IMR-90 (cell line): Measurements from ENCODE around the gene RELN. TPM values are rescaled to one million over a fixed set of nuclear protein-coding genes. Genes with fewer than 3 reads are reported as not detected.

Source experiments
- ATAC-seq: fragments of 200-7000 bp; cut with Tn5 transposase; 2 replicates; pipeline ENCODE4 v1.9.1; 2020; ENCODE audit warnings: low read depth, mild to moderate bottlenecking, moderate library complexity
- BruUV-seq: library from RNA; stranded (reverse); fragments of 400-500 nt; replicated peaks from 2 replicates; lab custom pipeline; 2021; lab: Mats Ljungman, UMichigan
- CTCF ChIA-PET: fragments of 300-600 bp; formaldehyde crosslinking; extraction: SDS; loops from one replicate; lab custom pipeline; 2021; ENCODE audit warnings: antibody characterized with exemption; lab: Yijun Ruan, JAX
- POLR2A ChIA-PET: fragments of 300-600 bp; sonication (Branson Sonifier 250); formaldehyde crosslinking; loops from one replicate; lab custom pipeline; 2022; ENCODE audit warnings: antibody characterized with exemption; ENCODE audit not compliant: unreplicated experiment; lab: Charles Lee
- DNase-seq: peaks from one replicate; pipeline ENCODE4 v3.0.0; 2013
- H2AFZ ChIP-seq: replicated peaks from 2 replicates; pipeline ENCODE3; 2013; ENCODE audit warnings: low read length, mild to moderate bottlenecking; ENCODE audit not compliant: poor library complexity
- H2AK5ac ChIP-seq: 2 replicates; pipeline ENCODE4 v1.6.1; 2013; ENCODE audit warnings: low read depth, low read length, inconsistent platforms
- H2AK9ac ChIP-seq: replicated peaks from 2 replicates; pipeline ENCODE3; 2013; ENCODE audit warnings: mild to moderate bottlenecking, low read depth, low read length, moderate library complexity; ENCODE audit not compliant: poor library complexity
- H2BK120ac ChIP-seq: 2 replicates; pipeline ENCODE4 v1.6.1; 2013; ENCODE audit warnings: low read depth, low read length, inconsistent platforms
- H2BK15ac ChIP-seq: 3 replicates; pipeline ENCODE4 v1.6.1; 2013; ENCODE audit warnings: low read depth, low read length, inconsistent platforms
- H2BK20ac ChIP-seq: 2 replicates; pipeline ENCODE4 v1.6.1; 2013; ENCODE audit warnings: low read depth, mild to moderate bottlenecking, inconsistent platforms, low read length, moderate library complexity
- H2BK5ac ChIP-seq: 2 replicates; pipeline ENCODE4 v1.6.1; 2013; ENCODE audit warnings: mild to moderate bottlenecking, low read depth, low read length, inconsistent platforms; ENCODE audit not compliant: poor library complexity, severe bottlenecking
- H3K14ac ChIP-seq: replicated peaks from 2 replicates; pipeline ENCODE4 v1.6.1; 2013; ENCODE audit warnings: low read depth, low read length, inconsistent platforms
- H3K18ac ChIP-seq: 2 replicates; pipeline ENCODE4 v1.6.1; 2013; ENCODE audit warnings: low read depth, low read length, control low read depth
- H3K23ac ChIP-seq: 2 replicates; pipeline ENCODE4 v1.6.1; 2013; ENCODE audit warnings: low read depth, low read length, inconsistent platforms
- H3K27ac ChIP-seq: 2 replicates; pipeline ENCODE4 v1.5.1; 2013; ENCODE audit warnings: mild to moderate bottlenecking, control low read depth, low read length; ENCODE audit not compliant: insufficient read depth
- H3K27me3 ChIP-seq: 2 replicates; pipeline ENCODE4 v1.6.1; 2013; ENCODE audit warnings: low read length; ENCODE audit not compliant: control insufficient read depth, insufficient read depth
- H3K36me3 ChIP-seq: 2 replicates; pipeline ENCODE4 v1.6.1; 2013; ENCODE audit warnings: low read length, mixed read lengths; ENCODE audit not compliant: control insufficient read depth, insufficient read depth
- H3K4ac ChIP-seq: 2 replicates; pipeline ENCODE4 v1.6.1; 2013; ENCODE audit warnings: low read depth, low read length, inconsistent platforms
- H3K4me1 ChIP-seq: 2 replicates; pipeline ENCODE4 v1.6.1; 2013; ENCODE audit warnings: low read length, mixed read lengths; ENCODE audit not compliant: control insufficient read depth, insufficient read depth
- H3K4me2 ChIP-seq: 2 replicates; pipeline ENCODE4 v1.6.1; 2013; ENCODE audit warnings: low read depth, mild to moderate bottlenecking, control low read depth, low read length, moderate library complexity
- H3K4me3 ChIP-seq: 2 replicates; pipeline ENCODE4 v1.5.1; 2013; ENCODE audit warnings: low read depth, mild to moderate bottlenecking, control low read depth, low read length, moderate library complexity; ENCODE audit not compliant: insufficient read depth
- H3K56ac ChIP-seq: 2 replicates; pipeline ENCODE4 v1.6.1; 2013; ENCODE audit warnings: low read length, inconsistent platforms; ENCODE audit not compliant: insufficient read depth; ENCODE audit errors: extremely low read depth
- H3K79me1 ChIP-seq, 2 experiments: 2 replicates each; pipeline ENCODE4 v1.6.1; 2013; ENCODE audit warnings: low read length in 2 of 2, inconsistent platforms in 1 of 2, low read depth in 1 of 2
- H3K9ac ChIP-seq: 2 replicates; pipeline ENCODE4 v1.6.1; 2013; ENCODE audit warnings: low read depth, low read length, control low read depth
- H3K9me1 ChIP-seq: 2 replicates; pipeline ENCODE4 v1.6.1; 2013; ENCODE audit warnings: low read length, inconsistent platforms; ENCODE audit not compliant: insufficient read depth
- H3K9me3 ChIP-seq: 2 replicates; pipeline ENCODE4 v1.6.1; 2013; ENCODE audit warnings: low read length; ENCODE audit not compliant: control insufficient read depth, insufficient read depth
- H4K20me1 ChIP-seq: 2 replicates; pipeline ENCODE4 v1.6.1; 2013; ENCODE audit warnings: low read length, inconsistent platforms; ENCODE audit not compliant: insufficient read depth
- H4K5ac ChIP-seq: 2 replicates; pipeline ENCODE4 v1.6.1; 2013; ENCODE audit warnings: mild to moderate bottlenecking, low read depth, low read length, control low read depth
- H4K8ac ChIP-seq, 2 experiments: 2 replicates each; pipeline ENCODE4 v1.6.1; 2013; ENCODE audit warnings: low read depth in 2 of 2, low read length in 2 of 2, control low read depth in 1 of 2, inconsistent platforms in 1 of 2
- H4K91ac ChIP-seq: 2 replicates; pipeline ENCODE4 v1.6.1; 2013; ENCODE audit warnings: low read depth, low read length, inconsistent platforms; ENCODE audit not compliant: insufficient read depth
- BHLHE40 ChIP-seq: fragments of 150-350 bp; IDR thresholded peaks from 2 replicates; pipeline ENCODE4 v1.6.1; 2016; ENCODE audit warnings: mild to moderate bottlenecking, low read depth, low read length
- CEBPB ChIP-seq: IDR thresholded peaks from 2 replicates; pipeline ENCODE4 v1.6.1; 2012; ENCODE audit warnings: low read depth, low read length, improper control_type of control experiment
- MXI1 ChIP-seq: IDR thresholded peaks from 2 replicates; pipeline ENCODE4 v1.6.1; 2012; ENCODE audit warnings: low read depth, mild to moderate bottlenecking, low read length, moderate library complexity, borderline replicate concordance
- NFE2L2 ChIP-seq: fragments of 150-350 bp; IDR thresholded peaks from 2 replicates; pipeline ENCODE4 v1.6.1; 2016; ENCODE audit warnings: low read depth, mild to moderate bottlenecking, low read length
- RAD21 ChIP-seq: IDR thresholded peaks from 2 replicates; pipeline ENCODE4 v1.6.1; 2012; ENCODE audit warnings: low read length, improper control_type of control experiment
- RCOR1 ChIP-seq: IDR thresholded peaks from 2 replicates; pipeline ENCODE4 v1.6.1; 2012; ENCODE audit warnings: mild to moderate bottlenecking, low read length, improper control_type of control experiment; ENCODE audit not compliant: insufficient replicate concordance
- RFX5 ChIP-seq: IDR thresholded peaks from 2 replicates; pipeline ENCODE4 v1.8.0; 2012; ENCODE audit warnings: low read depth, mild to moderate bottlenecking, low read length, moderate library complexity
- SMC3 ChIP-seq: fragments of 150-350 bp; IDR thresholded peaks from 2 replicates; pipeline ENCODE4 v1.6.1; 2016; ENCODE audit warnings: low read depth, mild to moderate bottlenecking, antibody characterized with exemption, low read length, moderate library complexity
- WGBS, 2 experiments: methylation state at CpG; one replicate each; pipeline versions ENCODE4 v1.1.5 to v1.1.7; 2013; ENCODE audit warnings: missing lambda C conversion rate in 2 of 2; ENCODE audit not compliant: insufficient read length in 1 of 2; ENCODE audit errors: extremely low coverage in 2 of 2; 5-methylcytosine and 5-hydroxymethylcytosine counted together
- dilution Hi-C: fragments of 300-500 bp; cut with HindIII; formaldehyde crosslinking; loops from one replicate; pipeline ENCODE4 v1.14.3; 2018; ENCODE audit warnings: low sequenced_read_pairs; ENCODE audit not compliant: unreplicated experiment
- in situ Hi-C: fragments of 300-500 bp; cut with MboI; formaldehyde crosslinking; loops from 3 replicates; pipeline ENCODE4 v1.14.3; 2019; ENCODE audit warnings: low sequenced_read_pairs, inconsistent platforms, mixed read lengths
- intact Hi-C: fragments of 100-400 bp; cut with micrococcal nuclease; formaldehyde crosslinking; loops from 2 replicates; pipeline ENCODE4 v1.10.0; 2022
- polyA plus RNA-seq, 3 experiments: library from polyadenylated mRNA; depleted of rRNA; stranded (reverse); fragments of >200 nt; gene quantifications; 2 replicates each; pipeline ENCODE4 v1.2.3, GENCODE V29; 2012; ENCODE audit warnings: low replicate concordance in 1 of 3
- total RNA-seq: library from RNA; depleted of rRNA; stranded (reverse); fragments of >200 nt; gene quantifications from 2 replicates; pipeline ENCODE4 v1.2.3, GENCODE V29; 2012
- TF ChIP-seq, protein P1 (sequence below): conservative IDR thresholded peaks from 2 replicates; pipeline ENCODE4 v1.5.1; 2012; ENCODE audit warnings: mild to moderate bottlenecking, low read depth, low read length, improper control_type of control experiment

The RELN gene
- total and polyA plus RNA-seq, 2 of the 4 experiments (the other 2 are of a cell fraction) = 14.7 to 23.7 TPM

DNA sequence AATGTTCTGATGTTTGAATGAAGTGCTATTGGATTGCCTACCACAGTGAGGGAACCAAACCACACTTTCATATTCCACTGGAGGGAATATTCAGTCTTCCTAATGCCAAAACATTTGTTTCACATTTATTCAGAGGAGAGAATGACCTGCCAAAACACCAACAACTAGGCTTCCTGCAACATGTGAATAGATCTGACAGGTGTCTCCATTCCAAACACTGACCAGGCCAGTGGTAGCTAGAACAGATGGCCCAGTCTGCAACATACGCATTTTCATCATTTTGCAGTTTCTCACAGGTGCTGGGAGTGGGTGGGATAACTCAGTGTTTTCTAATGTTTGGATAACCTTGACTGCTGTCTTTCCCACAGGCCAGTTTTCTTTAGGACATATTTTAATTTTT, 110.0 kb downstream of the RELN start:
- CTCF ChIA-PET = interaction anchor here (2.3 kb wide), 1 partner anchor 9 kb away, joined by 8 read pairs; no protein-coding TSS in a partner anchor
- no peak for DNase-seq
- in situ Hi-C loops = no loop called here
- Histone ChIP-seq H3K4me1 (0 out of 2 replicates have a peak, but pooled peaks cover 2% of the 10 kb centered on the region), H3K14ac (no peak overlapping the region), H3K9me1 (no peaks in the 10 kb centered on the region), H3K27me3 (no peaks in the 10 kb centered on the region), H3K27ac (no peak overlapping the region), H3K4me2 (no peak overlapping the region), H2AFZ (no peak overlapping the region), H2BK120ac (no peak overlapping the region), H2BK15ac (no peak overlapping the region), H4K91ac (no peak overlapping the region), H3K79me1 (no peaks in the 10 kb centered on the region), H3K18ac (no peak overlapping the region), H4K5ac (no peak overlapping the region), H2BK5ac (no peak overlapping the region), H3K36me3 (no peaks in the 10 kb centered on the region), H2BK20ac (no peak overlapping the region), H3K9ac (no peak overlapping the region), H3K4ac (no peak overlapping the region), H4K20me1 (no peaks in the 10 kb centered on the region), H2AK5ac (no peak overlapping the region), H3K4me3 (no peak overlapping the region), H3K9me3 (no peaks in the 10 kb centered on the region), H2AK9ac (no peak overlapping the region), H3K23ac (no peak overlapping the region), H3K56ac (no peak overlapping the region), H4K8ac (no peak overlapping the region)
- no peak for ATAC-seq
- POLR2A ChIA-PET = no interaction called here
- intact Hi-C loops = no loop called here
- no TSS peak for BruUV-seq
- no peak for TF ChIP-seq SMC3
- no peak for TF ChIP-seq CEBPB
- TF ChIP-seq RCOR1 = no peak
- no peak for TF ChIP-seq RAD21
- TF ChIP-seq RFX5 = no peak
- TF ChIP-seq, protein P1, sequence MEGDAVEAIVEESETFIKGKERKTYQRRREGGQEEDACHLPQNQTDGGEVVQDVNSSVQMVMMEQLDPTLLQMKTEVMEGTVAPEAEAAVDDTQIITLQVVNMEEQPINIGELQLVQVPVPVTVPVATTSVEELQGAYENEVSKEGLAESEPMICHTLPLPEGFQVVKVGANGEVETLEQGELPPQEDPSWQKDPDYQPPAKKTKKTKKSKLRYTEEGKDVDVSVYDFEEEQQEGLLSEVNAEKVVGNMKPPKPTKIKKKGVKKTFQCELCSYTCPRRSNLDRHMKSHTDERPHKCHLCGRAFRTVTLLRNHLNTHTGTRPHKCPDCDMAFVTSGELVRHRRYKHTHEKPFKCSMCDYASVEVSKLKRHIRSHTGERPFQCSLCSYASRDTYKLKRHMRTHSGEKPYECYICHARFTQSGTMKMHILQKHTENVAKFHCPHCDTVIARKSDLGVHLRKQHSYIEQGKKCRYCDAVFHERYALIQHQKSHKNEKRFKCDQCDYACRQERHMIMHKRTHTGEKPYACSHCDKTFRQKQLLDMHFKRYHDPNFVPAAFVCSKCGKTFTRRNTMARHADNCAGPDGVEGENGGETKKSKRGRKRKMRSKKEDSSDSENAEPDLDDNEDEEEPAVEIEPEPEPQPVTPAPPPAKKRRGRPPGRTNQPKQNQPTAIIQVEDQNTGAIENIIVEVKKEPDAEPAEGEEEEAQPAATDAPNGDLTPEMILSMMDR = no peak
- TF ChIP-seq BHLHE40 = no peak
- no peak for TF ChIP-seq NFE2L2
- TF ChIP-seq MXI1 = no peak
- dilution Hi-C loops = no loop called here
- WGBS, 2 experiments = no CpG with 5 or more reads among the region's 1 CpG
